Adrenal gland (tissue), 12 donors: Measurements from ENCODE around the gene AMER3. TPM values are rescaled to one million over a fixed set of nuclear protein-coding genes. Genes with fewer than 3 reads are reported as not detected.
A peak's percentile ranks its signal among the peaks of the same experiment; 100 is the strongest.

Experiments used
- DNase-seq, 7 donors: peaks; one replicate each; pipeline ENCODE4 v3.0.0-alpha.2; 2019 to 2020
- H3K27ac ChIP-seq, 5 donors: fragments of 200-600 bp; sonication (generic) in 4 of 5; 1 replicate in 3 of 5; 2 replicates in 2 of 5; pipeline versions ENCODE4 v1.5.1 to v1.8.0; 2016 to 2020; ENCODE audit warnings: mild to moderate bottlenecking in 1 of 5
- H3K27me3 ChIP-seq: fragments of 200-600 bp; 2 replicates; pipeline ENCODE4 v1.8.0; 2021
- H3K36me3 ChIP-seq, 2 donors: fragments of 200-600 bp; replicated peaks in 1 of 2; 1 replicate in 1 of 2; 2 replicates in 1 of 2; pipeline versions ENCODE4 v1.5.1 to v1.8.0; 2018 to 2022
- H3K4me1 ChIP-seq, 2 donors: fragments of 200-600 bp; replicated peaks in 1 of 2; 1 replicate in 1 of 2; 2 replicates in 1 of 2; pipeline versions ENCODE4 v1.5.1 to v1.8.0; 2018 to 2021
- H3K4me3 ChIP-seq, 4 donors: fragments of 200-600 bp; sonication (generic) in 3 of 4; one replicate each; pipeline ENCODE4 v1.5.1; 2016 to 2018
- H3K9me3 ChIP-seq, 3 donors: fragments of 200-600 bp; sonication (generic) in 1 of 3; replicated peaks in 1 of 3; 1 replicate in 2 of 3; 2 replicates in 1 of 3; pipeline versions ENCODE4 v1.5.1 to v1.8.0; 2016 to 2021
- POLR2A ChIP-seq, 2 donors: fragments of 450-650 bp; IDR thresholded peaks; one replicate each; pipeline ENCODE4 v1.6.1; 2017; ENCODE audit warnings: antibody characterized with exemption in 2 of 2, mild to moderate bottlenecking in 2 of 2, moderate library complexity in 1 of 2
- WGBS, 4 donors: extraction: QIAGEN DNeasy Blood & Tissue Kit in 2 of 4; methylation state at CpG; one replicate each; pipeline versions ENCODE4 v1.1.5 to v1.1.7; 2013 to 2017; 5-methylcytosine and 5-hydroxymethylcytosine counted together
- intact Hi-C, 2 donors: fragments of 100-400 bp; cut with DNase I; formaldehyde crosslinking; loops; one replicate each; pipeline versions ENCODE4 v1.14.1 to v1.15.0; 2022 to 2023
- polyA plus RNA-seq, 3 donors: library from polyadenylated mRNA; stranded (reverse); fragments of 200-250 nt in 2 of 3; fragments of 350-450 nt in 1 of 3; fragmentation: Illumina TruSeq in 1 of 3; extraction: RNeasy Lipid Tissue Mini Kit (QIAGEN cat#74804) in 1 of 3; gene quantifications; one replicate each; pipeline ENCODE4 v1.2.3, GENCODE V29; 2013 to 2014
- total RNA-seq, 9 donors: library from RNA; depleted of rRNA in 4 of 9; stranded (reverse); fragments of >200 nt in 4 of 9; fragments of 120-200 nt in 1 of 9; fragmentation: NEBNext Ultra II Directional in 1 of 9; extraction: Animal tissue kit (Norgen Biotek cat#: 25700) in 1 of 9; gene quantifications; one replicate each; pipeline versions ENCODE4 v1.1.0 to v1.2.4, GENCODE V29; 2013 to 2023
- TF ChIP-seq, protein P1 (sequence below), 6 experiments: fragments of 450-650 bp in 4 of 6; fragments of 200-600 bp in 2 of 6; sonication (generic) in 1 of 6; IDR thresholded peaks; 1 replicate in 5 of 6; 2 replicates in 1 of 6; pipeline versions ENCODE4 v1.5.1 to v1.8.0; 2016 to 2021; ENCODE audit warnings: antibody characterized with exemption in 6 of 6, mild to moderate bottlenecking in 2 of 6, moderate library complexity in 1 of 6
- donor health status: healthy with polysubstance abuse.
- donor health status: Bipolar disorder and iron deficiency.
- donor health status: DM: yes; HTN: yes; CAD: no.
- donor health status: DM: no; HTN: no; CAD: no.
- donor health status: DM: no; HTN: no; CAD: no.
- donor health status: DM: yes; HTN: yes; CAD: no.

Gene AMER3
- total and polyA plus RNA-seq, 12 donors, result 0.08 to 1.2 (median 0.58) TPM; not detected in 4

DNA sequence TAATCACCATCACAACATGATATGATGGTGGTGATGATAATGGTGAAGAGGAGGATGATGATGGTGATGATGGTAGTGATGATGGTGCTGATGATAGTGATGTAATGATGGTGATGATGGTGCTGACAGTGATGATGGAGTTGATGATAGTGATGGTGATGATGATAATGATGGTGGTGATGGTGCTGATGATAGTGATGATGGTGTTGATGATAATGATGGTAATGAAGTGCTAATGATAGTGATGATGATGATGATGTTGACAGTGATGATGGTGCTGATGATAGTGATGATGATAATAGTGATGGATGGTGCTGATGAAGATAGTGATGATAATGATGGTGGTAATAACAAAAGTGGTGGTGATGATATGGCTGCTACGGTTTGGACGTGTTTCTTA is 30.9 kb upstream of the AMER3 start:
- intact Hi-C loops, result no loop called here
- DNase-seq, result no peak
- no peak for TF ChIP-seq POLR2A (IDR thresholded peaks at IDR 0.05)
- TF ChIP-seq, protein P1, sequence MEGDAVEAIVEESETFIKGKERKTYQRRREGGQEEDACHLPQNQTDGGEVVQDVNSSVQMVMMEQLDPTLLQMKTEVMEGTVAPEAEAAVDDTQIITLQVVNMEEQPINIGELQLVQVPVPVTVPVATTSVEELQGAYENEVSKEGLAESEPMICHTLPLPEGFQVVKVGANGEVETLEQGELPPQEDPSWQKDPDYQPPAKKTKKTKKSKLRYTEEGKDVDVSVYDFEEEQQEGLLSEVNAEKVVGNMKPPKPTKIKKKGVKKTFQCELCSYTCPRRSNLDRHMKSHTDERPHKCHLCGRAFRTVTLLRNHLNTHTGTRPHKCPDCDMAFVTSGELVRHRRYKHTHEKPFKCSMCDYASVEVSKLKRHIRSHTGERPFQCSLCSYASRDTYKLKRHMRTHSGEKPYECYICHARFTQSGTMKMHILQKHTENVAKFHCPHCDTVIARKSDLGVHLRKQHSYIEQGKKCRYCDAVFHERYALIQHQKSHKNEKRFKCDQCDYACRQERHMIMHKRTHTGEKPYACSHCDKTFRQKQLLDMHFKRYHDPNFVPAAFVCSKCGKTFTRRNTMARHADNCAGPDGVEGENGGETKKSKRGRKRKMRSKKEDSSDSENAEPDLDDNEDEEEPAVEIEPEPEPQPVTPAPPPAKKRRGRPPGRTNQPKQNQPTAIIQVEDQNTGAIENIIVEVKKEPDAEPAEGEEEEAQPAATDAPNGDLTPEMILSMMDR (IDR thresholded peaks at IDR 0.05), result no peak
- Histone ChIP-seq H3K27ac (no peak overlapping the region), H3K4me1 (peaks cover 12% of the 10 kb centered on the region in 2 donors), H3K9me3 (no peaks in the 10 kb centered on the region), H3K27me3 (no peaks in the 10 kb centered on the region), H3K4me3 (no peak overlapping the region), H3K36me3 (no peaks in the 10 kb centered on the region)
- WGBS, 4 donors, result 80 to 94% (median 84%) methylated on average over 2 of the region's 2 CpGs

DNA sequence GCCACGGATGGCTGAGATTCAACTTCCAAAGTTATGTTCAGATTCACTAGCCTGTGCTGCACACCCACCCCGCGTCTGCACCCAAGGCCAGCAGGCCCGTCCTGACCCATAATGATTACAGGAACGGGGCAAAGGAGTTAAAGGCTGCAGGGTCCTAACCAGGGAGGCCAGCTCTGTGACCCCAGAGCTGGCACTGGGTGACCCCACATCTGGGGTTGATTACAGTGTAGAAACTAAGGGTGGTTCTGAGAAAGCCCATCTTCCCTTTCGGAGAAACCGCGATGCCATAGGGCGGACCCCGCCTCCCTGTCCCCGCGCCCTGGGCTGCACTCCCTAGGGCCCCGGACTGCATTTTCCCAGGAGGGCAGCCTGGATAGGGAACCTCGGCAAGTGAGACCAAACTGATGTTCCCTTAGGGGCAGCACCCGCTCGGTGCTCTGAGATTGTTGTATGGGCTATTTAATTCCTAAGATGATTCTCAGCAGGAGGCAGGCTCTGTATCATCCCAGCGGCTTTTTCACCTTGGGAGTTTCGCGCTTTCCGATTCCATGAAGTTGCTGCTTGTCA is 28.6 kb upstream of the AMER3 start:
- H3K27me3 ChIP-seq, result no peaks in the 10 kb centered on the region
- 7 to 18% (median 13%) methylated on average over 9 to 20 of the region's 20 CpGs for WGBS, 4 donors
- no peak for TF ChIP-seq POLR2A (IDR thresholded peaks at IDR 0.05)
- TF ChIP-seq, protein P1 (IDR thresholded peaks at IDR 0.05), result no peak
- H3K36me3 ChIP-seq, result no peaks in the 10 kb centered on the region
- intact Hi-C loops, result no loop called here
- peak overlapping the region in 2 of 5 donors; percentile 74 to 86 for H3K27ac ChIP-seq
- H3K4me1 ChIP-seq, result peaks cover 12% of the 10 kb centered on the region in 2 donors
- H3K9me3 ChIP-seq, result no peaks in the 10 kb centered on the region
- DNase-seq, result no peak
- H3K4me3 ChIP-seq, result peak overlapping the region in 3 of 4 donors; percentile 2 to 61 (median 36)

DNA sequence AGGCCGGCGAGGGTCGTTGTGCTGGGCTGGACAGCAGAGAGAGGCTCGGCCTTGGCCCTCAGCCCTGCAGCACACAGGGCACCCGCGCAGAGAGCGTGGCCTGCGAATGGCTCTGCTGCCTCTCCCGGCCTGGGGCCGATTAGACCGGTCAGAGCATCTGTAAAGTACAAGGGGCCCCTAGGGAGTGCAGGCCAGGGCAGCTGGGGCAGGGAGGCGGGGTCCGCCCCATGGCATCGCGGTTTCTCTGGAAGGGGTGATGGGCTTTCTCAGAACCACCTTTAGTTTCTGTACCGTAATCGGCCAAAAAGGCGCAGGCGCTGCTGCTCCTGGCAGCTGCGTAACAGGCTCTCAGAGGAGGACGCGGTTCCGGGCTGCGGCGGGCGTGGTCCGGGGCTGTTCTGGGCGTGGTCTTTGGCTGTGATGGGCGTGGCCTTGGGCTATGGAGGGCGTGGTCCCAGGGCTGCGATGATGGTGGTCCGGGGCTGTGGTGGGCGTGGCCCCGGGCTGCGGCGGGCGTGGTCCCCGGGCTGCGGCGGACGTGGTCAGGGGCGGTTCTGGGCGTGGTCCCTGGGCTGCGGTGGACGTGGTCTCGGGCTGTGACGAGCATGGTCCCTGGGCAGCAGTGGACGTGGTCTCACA is 27.9 kb upstream of the AMER3 start:
- DNase-seq, result peak; percentile 74 to 94 (median 76)
- peak; percentile 34 to 46 for TF ChIP-seq POLR2A (IDR thresholded peaks at IDR 0.05)
- TF ChIP-seq, protein P1 (IDR thresholded peaks at IDR 0.05), result no peak
- H3K27ac ChIP-seq, result peak overlapping the region in 2 of 5 donors; percentile 74 to 86

DNA sequence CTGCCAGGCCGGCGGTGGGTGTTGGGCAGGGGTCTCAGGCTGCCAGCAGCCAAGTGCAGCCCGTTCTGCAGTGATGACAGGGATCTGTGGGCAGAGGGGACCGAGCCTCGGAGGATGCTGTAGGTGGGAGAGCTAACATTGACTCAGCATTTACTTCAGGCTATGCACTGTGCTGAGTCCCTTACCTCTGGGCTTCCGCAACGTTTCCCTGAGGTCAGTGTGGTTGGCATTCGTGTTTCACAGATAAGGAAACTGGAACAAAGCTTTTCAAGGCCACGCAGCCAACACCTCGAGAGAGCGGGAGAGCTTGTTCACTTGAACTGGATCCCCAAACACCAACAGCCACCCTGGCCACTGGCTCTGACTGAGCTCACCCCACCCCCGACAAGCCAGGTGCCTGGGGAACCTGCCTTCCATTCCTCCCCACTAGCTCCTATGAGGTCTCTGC is 27.3 kb upstream of the AMER3 start:
- H3K4me3 ChIP-seq, result peak overlapping the region in 1 of 4 donors; percentile 61
- TF ChIP-seq POLR2A (IDR thresholded peaks at IDR 0.05), result no peak
- TF ChIP-seq, protein P1 (IDR thresholded peaks at IDR 0.05), result no peak

More for the DNA sequence above, 27.9 kb upstream of the AMER3 start:
- Histone ChIP-seq H3K27me3 (no peaks in the 10 kb centered on the region), H3K9me3 (no peaks in the 10 kb centered on the region), H3K4me3 (peak overlapping the region in 3 of 4 donors; percentile 2 to 61 (median 36)), H3K4me1 (peaks cover 12% of the 10 kb centered on the region in 2 donors), H3K36me3 (no peaks in the 10 kb centered on the region)
- WGBS, 4 donors, result 0 to 2% (median 1%) methylated on average over 5 to 48 of the region's 48 CpGs
- intact Hi-C loops, result no loop called here

More for the DNA sequence above, 27.3 kb upstream of the AMER3 start:
- WGBS, 4 donors, result 9 to 44% (median 15%) methylated on average over 3 to 12 of the region's 12 CpGs
- intact Hi-C loops, result no loop called here
- DNase-seq, result peak; percentile 17 to 68 (median 42)
- Histone ChIP-seq H3K36me3 (no peaks in the 10 kb centered on the region), H3K4me1 (peaks cover 12% of the 10 kb centered on the region in 2 donors), H3K9me3 (no peaks in the 10 kb centered on the region), H3K27ac (peak overlapping the region in 2 of 5 donors; percentile 74 to 86), H3K27me3 (no peaks in the 10 kb centered on the region)
